SK-N-MC (cell line): ENCODE measurements around the gene CLEC9A.

Source experiments
- DNase-seq: peaks from one replicate; pipeline ENCODE4 v3.0.0-alpha.2; 2011; ENCODE audit warnings: low read depth, low spot score
- H3K27ac ChIP-seq: fragments of 200-600 bp; sonication (generic); 2 replicates; pipeline ENCODE4 v1.5.1; 2016; ENCODE audit warnings: mixed run types
- H3K36me3 ChIP-seq: fragments of 200-600 bp; sonication (generic); 2 replicates; pipeline ENCODE4 v1.6.1; 2017; ENCODE audit warnings: antibody characterized with exemption, low read length, mixed read lengths; ENCODE audit not compliant: insufficient read depth
- H3K4me3 ChIP-seq: fragments of 200-600 bp; sonication (generic); 2 replicates; pipeline ENCODE4 v1.5.1; 2016
- H3K9ac ChIP-seq: fragments of 200-600 bp; sonication (generic); 2 replicates; pipeline ENCODE4 v1.8.0; 2017; ENCODE audit warnings: mixed run types, mixed read lengths; ENCODE audit not compliant: insufficient read length
- H3K9me3 ChIP-seq: fragments of 200-600 bp; sonication (generic); 2 replicates; pipeline ENCODE4 v1.6.1; 2017; ENCODE audit warnings: low read depth, mild to moderate bottlenecking, antibody characterized with exemption, low read length, moderate library complexity, mixed read lengths
- EZH2 ChIP-seq: fragments of 200-600 bp; sonication (generic); IDR thresholded peaks from one replicate; pipeline ENCODE4 v1.6.1; 2017; ENCODE audit warnings: antibody characterized with exemption
- FOXP2 ChIP-seq: optimal IDR thresholded peaks from 2 replicates; pipeline ENCODE3; 2011; ENCODE audit warnings: mild to moderate bottlenecking, moderate library complexity; ENCODE audit not compliant: insufficient read depth; ENCODE audit errors: extremely low read length, control extremely low read depth
- POLR2AphosphoS5 ChIP-seq: IDR thresholded peaks from 2 replicates; pipeline ENCODE4 v1.6.1; 2012; ENCODE audit warnings: mild to moderate bottlenecking, low read depth, low read length, borderline replicate concordance

Gene CLEC9A

GRCh38 chr12:10088955-10089900 lies 58.7 kb downstream of the CLEC9A start:
- H3K9me3 ChIP-seq = no peaks in the 10 kb centered on the region
- TF ChIP-seq EZH2 = no peak
- no peak overlapping the region for H3K27ac ChIP-seq
- no peak overlapping the region for H3K4me3 ChIP-seq
- no peak overlapping the region for H3K9ac ChIP-seq
- no peaks in the 10 kb centered on the region for H3K36me3 ChIP-seq
- DNase-seq = no peak

- no peak for DNase-seq
- Histone ChIP-seq H3K9me3 (no peaks in the 10 kb centered on the region), H3K4me3 (no peak overlapping the region), H3K27ac (no peak overlapping the region), H3K36me3 (no peaks in the 10 kb centered on the region), H3K9ac (no peak overlapping the region)
- no peak for TF ChIP-seq EZH2
- no peak for TF ChIP-seq FOXP2
- no peak for TF ChIP-seq POLR2AphosphoS5
Observed at GRCh38 chr12:10094646-10095395, 64.3 kb downstream of the CLEC9A start.

DNA sequence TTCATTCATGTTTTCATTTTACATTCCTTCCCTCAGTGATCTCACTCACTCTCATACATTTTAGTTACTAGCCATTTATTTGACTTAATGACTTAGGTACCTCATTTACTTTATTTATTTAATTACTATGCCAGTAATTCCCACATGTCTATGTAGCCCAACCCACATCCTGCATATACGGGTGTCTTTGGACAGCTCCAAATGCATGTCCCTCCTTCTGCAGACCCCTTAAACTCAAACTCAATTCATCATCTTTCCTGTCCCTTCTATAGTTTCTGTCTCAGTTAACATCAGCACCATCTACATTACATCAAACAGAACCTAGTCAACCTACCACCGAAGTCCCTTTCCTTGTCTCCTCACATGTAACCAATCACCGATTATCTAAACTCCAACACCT lies 65.5 kb downstream of the CLEC9A start:
- Histone ChIP-seq H3K4me3 (no peak overlapping the region), H3K27ac (no peak overlapping the region), H3K9me3 (no peaks in the 10 kb centered on the region), H3K9ac (no peak overlapping the region), H3K36me3 (no peaks in the 10 kb centered on the region)
- TF ChIP-seq FOXP2 = no peak
- TF ChIP-seq EZH2 = no peak
- no peak for TF ChIP-seq POLR2AphosphoS5
- no peak for DNase-seq

DNA sequence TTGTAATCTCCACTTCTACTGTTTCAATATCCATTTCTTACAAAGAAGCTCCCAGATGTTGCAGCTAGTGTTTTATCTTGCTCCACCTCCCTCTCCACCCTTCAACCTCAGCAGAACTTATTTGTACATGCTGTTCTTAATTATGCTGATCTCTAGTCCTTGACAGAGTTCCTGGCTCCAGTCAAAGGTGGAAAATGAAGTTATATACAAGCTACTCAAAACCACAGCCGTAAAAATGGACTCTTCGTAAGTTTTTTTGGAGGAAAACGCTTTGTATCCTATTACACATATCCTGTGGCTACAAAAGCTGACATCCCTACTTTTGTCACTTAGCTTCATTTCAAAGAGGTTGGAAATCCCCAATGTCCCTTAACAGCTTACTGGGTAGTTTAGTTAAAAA lies 67.0 kb downstream of the CLEC9A start:
- Histone ChIP-seq H3K4me3 (no peak overlapping the region), H3K9me3 (no peaks in the 10 kb centered on the region), H3K27ac (no peak overlapping the region), H3K9ac (no peak overlapping the region), H3K36me3 (no peaks in the 10 kb centered on the region)
- peak; percentile 28 for DNase-seq
- no peak for TF ChIP-seq POLR2AphosphoS5
- no peak for TF ChIP-seq FOXP2
- no peak for TF ChIP-seq EZH2

DNA sequence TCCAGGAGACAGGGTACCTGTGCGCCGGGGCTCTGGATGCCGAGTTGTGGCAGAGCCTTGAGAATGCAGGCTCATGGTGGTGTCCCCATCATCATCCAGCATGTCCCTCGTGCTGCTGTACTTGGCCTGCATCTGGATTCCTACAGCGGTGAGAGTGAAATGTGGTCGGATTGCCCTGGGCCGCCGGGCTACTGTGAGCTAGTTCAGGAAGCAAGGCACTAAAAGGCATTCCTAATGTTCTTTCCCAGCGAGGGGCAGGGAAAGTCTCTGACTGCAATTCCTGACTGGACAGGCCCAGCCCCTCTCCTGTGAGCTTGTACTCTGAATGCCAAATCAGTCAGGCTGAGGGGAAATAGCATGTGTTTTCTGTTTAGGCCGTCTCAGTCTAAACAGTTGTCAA lies 68.3 kb downstream of the CLEC9A start, which contains the start of gene CLEC1A:
Gene CLEC1A (minus strand): TSS at position 195 of the 400 bp plus-strand sequence. CDS start 63 bp downstream, at position 132.
- TF ChIP-seq EZH2 = no peak
- TF ChIP-seq FOXP2 = no peak
- TF ChIP-seq POLR2AphosphoS5 = no peak
- no peak within 1 kb of the TSS for H3K9ac ChIP-seq
- DNase-seq = no peak
- H3K27ac ChIP-seq = no peak within 1 kb of the TSS
- no peak within 1 kb of the TSS for H3K4me3 ChIP-seq
- no peaks in the 10 kb centered on the region; the same call in 1 of the 2 replicates for H3K9me3 ChIP-seq
- no peaks in the 10 kb centered on the region for H3K36me3 ChIP-seq

DNA sequence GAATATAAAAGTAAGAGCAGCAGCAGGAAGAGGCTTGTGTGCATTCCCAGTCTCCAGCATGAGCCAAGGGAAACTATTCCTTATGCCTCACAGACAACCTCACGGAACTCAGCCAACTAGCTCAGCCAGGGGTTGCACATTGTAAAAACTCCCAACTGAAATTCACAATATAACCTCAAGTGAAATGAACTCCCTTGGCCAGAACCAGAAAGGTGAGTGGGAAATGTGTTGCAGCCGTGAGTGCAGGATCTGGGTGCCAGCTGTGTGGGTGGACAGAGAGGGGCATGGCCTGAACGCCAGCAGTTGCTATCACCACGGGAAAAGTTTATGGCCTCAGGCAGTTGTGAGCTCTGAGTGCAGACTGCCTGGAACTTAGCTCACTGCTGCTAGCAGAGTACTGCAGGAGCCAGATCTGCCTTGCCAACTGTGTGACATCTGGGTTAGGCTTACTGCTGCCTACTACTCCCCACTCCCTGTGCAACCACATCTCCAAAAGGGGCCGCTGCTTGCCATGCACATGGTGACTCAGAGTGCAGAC lies 70.6 kb downstream of the CLEC9A start:
- no peak overlapping the region for H3K9ac ChIP-seq
- H3K36me3 ChIP-seq = no peaks in the 10 kb centered on the region
- peak overlapping the region; percentile 76 for H3K4me3 ChIP-seq
- TF ChIP-seq POLR2AphosphoS5 (0 out of 2 replicates have a peak, but pooled peaks have one; percentile 20), FOXP2 (no peak), EZH2 (no peak)
- peak; percentile 71 for DNase-seq
- peak overlapping the region; percentile 74 for H3K27ac ChIP-seq
- H3K9me3 ChIP-seq = no peaks in the 10 kb centered on the region; the same call in 1 of the 2 replicates

DNA sequence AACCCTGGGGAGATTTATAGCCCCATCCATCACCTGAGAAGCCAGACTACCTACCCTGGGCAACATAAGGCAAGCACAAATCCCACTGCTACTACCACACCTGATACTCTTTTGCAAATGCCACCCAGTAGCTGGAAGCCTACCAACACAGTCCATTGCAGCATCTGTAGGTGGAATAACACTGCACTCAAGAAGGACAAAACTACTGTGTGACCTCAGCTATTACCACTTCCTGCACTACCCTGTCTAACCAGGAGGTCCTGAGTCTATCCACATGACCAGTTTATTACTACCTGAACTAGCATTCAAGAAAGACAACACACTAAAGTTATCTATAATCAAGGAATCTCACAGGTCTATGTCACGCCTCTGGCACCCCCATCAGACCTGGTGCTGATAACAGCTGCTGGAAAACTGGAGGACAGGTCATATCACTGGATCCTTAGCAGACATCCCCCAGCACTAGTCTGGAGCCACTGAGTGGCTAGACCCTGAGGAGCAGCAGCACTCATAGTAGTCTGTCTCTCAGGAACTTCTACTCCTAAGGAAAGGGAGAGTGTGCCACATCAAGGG lies 71.3 kb downstream of the CLEC9A start:
- H3K4me3 ChIP-seq = peak overlapping the region; percentile 76
- no peaks in the 10 kb centered on the region; the same call in 1 of the 2 replicates for H3K9me3 ChIP-seq
- DNase-seq = no peak
- no peak overlapping the region for H3K9ac ChIP-seq
- TF ChIP-seq POLR2AphosphoS5 (no peak), FOXP2 (no peak), EZH2 (no peak)
- H3K36me3 ChIP-seq = no peaks in the 10 kb centered on the region
- H3K27ac ChIP-seq = peak overlapping the region; percentile 20; the same call in 1 of the 2 replicates

- no peak overlapping the region for H3K9ac ChIP-seq
- TF ChIP-seq EZH2 (no peak), POLR2AphosphoS5 (no peak), FOXP2 (no peak)
- peak overlapping the region; percentile 76; the same call in 1 of the 2 replicates for H3K4me3 ChIP-seq
- peak; percentile 40 for DNase-seq
- H3K27ac ChIP-seq = no peak overlapping the region
- no peaks in the 10 kb centered on the region; the same call in 1 of the 2 replicates for H3K9me3 ChIP-seq
- no peaks in the 10 kb centered on the region for H3K36me3 ChIP-seq
Observed at GRCh38 chr12:10102322-10102721, 71.8 kb downstream of the CLEC9A start.
